ENCODE measurements around the gene MYNN.

The MYNN gene

GRCh38 chr3:169835533-169835932 is 62.3 kb downstream of the MYNN start:
- TF ChIP-seq, protein P1, sequence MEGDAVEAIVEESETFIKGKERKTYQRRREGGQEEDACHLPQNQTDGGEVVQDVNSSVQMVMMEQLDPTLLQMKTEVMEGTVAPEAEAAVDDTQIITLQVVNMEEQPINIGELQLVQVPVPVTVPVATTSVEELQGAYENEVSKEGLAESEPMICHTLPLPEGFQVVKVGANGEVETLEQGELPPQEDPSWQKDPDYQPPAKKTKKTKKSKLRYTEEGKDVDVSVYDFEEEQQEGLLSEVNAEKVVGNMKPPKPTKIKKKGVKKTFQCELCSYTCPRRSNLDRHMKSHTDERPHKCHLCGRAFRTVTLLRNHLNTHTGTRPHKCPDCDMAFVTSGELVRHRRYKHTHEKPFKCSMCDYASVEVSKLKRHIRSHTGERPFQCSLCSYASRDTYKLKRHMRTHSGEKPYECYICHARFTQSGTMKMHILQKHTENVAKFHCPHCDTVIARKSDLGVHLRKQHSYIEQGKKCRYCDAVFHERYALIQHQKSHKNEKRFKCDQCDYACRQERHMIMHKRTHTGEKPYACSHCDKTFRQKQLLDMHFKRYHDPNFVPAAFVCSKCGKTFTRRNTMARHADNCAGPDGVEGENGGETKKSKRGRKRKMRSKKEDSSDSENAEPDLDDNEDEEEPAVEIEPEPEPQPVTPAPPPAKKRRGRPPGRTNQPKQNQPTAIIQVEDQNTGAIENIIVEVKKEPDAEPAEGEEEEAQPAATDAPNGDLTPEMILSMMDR (IDR thresholded peaks at IDR 0.05; ENCODE audit: insufficient read depth, missing control alignments) = no peak
- FAIRE-seq = no peak
- no peak for DNase-seq (ENCODE audit: insufficient read length, low spot score)

DNA sequence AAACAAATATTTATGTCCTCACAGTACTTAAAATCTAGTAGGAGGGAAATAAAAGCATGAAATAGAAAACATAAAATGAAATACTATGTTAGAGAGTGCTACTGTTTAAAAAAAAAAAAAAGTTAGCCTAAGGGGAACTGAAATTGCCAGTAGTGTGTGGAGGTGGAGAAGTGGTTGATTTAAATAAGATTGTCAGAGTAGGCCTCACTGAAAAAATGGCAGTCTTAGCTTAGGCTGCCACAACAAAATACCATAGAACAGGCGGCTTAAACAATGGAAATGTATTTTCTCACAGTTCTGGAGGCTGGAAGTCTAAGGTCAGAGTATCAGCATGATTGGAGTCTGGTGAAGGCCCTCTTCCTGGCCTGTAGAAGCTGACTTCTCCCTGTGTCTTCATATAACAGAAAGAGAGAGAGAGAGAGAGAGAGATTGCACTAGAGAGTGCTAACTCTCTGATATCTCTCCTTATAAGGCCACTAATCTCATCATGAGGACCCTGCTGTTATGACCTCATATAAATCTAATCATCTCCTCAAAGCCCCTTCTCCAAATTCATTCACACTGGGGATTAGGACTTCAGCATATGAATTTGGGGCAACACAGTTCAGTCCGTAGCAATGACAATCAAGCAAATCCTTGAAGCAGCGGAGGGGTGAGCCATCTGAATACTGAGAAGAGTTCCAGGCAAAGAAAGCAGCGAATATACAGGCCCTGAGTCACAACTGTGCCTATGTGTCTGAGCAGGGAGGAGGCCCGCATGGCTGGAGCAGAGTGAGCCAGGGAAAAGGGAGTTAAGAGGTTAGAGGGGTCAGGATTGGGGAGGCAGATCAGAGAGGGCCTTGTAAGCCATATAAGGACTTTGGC is 63.1 kb downstream of the MYNN start:
- FAIRE-seq (no peak), DNase-seq (ENCODE audit: insufficient read length, low spot score) (no peak)
- TF ChIP-seq, protein P1 (IDR thresholded peaks at IDR 0.05; ENCODE audit: insufficient read depth, missing control alignments) = no peak

DNA sequence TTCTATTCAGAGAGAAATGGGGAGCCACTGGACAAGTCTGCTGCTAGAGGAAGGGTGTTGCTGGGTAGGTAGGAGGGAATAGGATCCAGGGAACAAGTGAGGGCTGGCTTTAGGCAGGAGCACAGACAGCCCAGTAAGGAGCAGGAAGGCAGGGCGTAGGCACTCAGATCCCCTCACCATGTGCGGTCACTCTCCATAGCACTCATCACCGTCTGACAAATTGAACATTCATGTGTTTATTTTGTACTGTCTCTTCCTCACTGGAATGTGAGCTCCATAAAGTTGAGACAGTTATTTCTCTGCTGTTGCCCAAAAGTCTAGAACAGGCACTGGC is 63.7 kb downstream of the MYNN start:
- TF ChIP-seq, protein P1 (IDR thresholded peaks at IDR 0.05; ENCODE audit: insufficient read depth, missing control alignments) = no peak
- FAIRE-seq = no peak
- no peak for DNase-seq (ENCODE audit: insufficient read length, low spot score)

GRCh38 chr3:169838511-169839030 is 65.4 kb downstream of the MYNN start:
- FAIRE-seq = no peak
- no peak for DNase-seq (ENCODE audit: insufficient read length, low spot score)
- TF ChIP-seq, protein P1 (IDR thresholded peaks at IDR 0.05; ENCODE audit: insufficient read depth, missing control alignments) = no peak
